Sciatic nerve (tissue), 2 donors: ENCODE data around the gene STRADA. TPM values are rescaled to one million over a fixed set of nuclear protein-coding genes. Genes with fewer than 3 reads are reported as not detected.

Source experiments
- ATAC-seq: fragments of 200-7000 bp; cut with Tn5 transposase; one replicate; pipeline ENCODE4 v1.9.1; 2020; ENCODE audit warnings: mild to moderate bottlenecking, moderate library complexity
- DNase-seq: peaks from one replicate; pipeline ENCODE4 v3.0.0-alpha.2; 2020; ENCODE audit warnings: low spot score
- intact Hi-C: fragments of 100-400 bp; cut with DNase I; formaldehyde crosslinking; loops from one replicate; pipeline ENCODE4 v1.14.2; 2022
- total RNA-seq: library from RNA; stranded (reverse); fragmentation: NEBNext Ultra II Directional; extraction: Animal tissue kit (Norgen Biotek cat#: 25700); gene quantifications from one replicate; pipeline ENCODE4 v1.2.1, GENCODE V29; 2021
- donor health status: DM: no; HTN: no; CAD: no.
- donor health status: DM: no; HTN: no; CAD: no.

The STRADA gene
- total RNA-seq, 1 donor from 2014 or later, result 54.3 TPM

DNA sequence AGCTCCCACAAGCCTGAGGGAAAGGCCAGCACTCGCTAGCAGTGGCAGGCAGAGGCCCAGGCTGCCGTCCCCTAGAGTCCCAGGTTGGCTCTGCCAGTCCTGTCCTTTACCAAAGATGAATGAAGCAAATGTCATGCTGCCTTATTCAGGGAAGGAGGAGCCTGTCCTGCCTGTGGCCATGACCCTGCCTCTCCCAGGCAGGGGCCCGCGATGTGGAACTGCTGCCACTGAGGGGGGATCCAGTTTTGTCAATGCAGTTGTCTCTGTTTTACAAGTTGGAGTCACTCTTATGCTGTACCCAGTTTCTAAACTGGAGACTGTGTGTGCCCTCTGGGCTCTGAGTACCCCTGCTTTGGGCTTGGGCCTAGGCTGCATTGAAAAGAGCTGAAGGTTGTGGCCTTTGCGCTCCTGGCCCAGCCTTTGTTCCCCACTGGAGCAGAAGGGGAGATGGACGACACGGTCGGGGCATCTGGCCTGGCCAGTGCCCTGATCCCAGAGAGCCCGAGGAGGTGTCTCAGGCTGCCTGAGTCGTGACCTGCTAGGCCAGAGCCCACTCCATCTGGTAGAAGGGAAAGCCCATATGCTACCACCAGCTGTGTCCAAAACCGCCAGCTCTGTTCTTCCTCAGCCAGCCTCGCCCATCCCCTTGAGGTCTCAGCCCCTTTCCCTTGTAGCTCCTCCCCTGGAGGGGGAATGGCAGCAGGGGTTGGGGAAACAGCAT is 47.2 kb downstream of the STRADA start:
- DNase-seq (peak; percentile 42), ATAC-seq (no peak)
- intact Hi-C loops, result no loop called here

- ATAC-seq (no peak), DNase-seq (peak; percentile 50)
- intact Hi-C loops, result no loop called here
These were observed 48.0 kb downstream of the STRADA start for GRCh38 chr17:63693411-63694113.

- ATAC-seq (no peak), DNase-seq (no peak)
- intact Hi-C loops, result no loop called here
These were observed 49.3 kb downstream of the STRADA start for GRCh38 chr17:63692195-63692816.

DNA sequence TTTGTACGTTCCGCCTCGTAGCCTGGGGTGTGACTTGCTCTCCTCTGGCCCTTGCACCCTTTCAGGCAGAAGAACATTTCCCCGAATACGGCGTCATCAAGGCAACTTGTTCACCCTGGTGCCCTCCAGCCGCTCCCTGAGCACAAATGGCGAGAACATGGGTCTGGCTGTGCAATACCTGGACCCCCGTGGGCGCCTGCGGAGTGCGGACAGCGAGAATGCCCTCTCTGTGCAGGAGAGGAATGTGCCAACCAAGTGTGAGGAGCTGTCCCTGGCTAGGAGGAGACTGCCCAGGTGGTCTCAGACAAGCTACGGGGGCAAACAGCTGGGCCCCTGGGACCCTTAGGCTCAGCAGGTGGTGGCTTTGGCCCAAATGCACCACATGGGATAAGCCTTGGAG is 52.1 kb downstream of the STRADA start:
- no peak for DNase-seq
- no peak for ATAC-seq
- intact Hi-C loops, result no loop called here

GRCh38 chr17:63688396-63689020 is 53.1 kb downstream of the STRADA start:
- intact Hi-C loops, result no loop called here
- DNase-seq, result no peak
- no peak for ATAC-seq

GRCh38 chr17:63686138-63686685 is 55.4 kb downstream of the STRADA start:
- intact Hi-C loops, result no loop called here
- DNase-seq, result no peak
- ATAC-seq, result no peak

DNA sequence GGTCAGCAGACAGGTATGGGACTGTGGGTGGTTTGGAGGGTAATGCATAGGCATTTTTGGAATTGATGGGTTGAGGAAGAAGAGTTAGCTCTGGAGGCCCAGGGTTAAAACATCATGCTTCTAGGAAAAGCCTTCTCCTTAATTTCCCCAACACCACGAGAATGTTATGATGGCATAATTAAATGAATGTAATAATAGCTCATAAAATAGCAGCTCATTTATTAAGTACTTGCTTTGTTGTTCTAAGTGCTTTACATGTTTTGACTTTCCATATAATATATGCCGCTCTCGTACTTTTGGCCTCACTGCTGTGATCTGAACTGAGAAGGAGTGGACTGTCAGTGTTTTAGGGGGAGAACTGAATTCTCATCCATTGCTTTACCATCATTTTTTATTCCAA is 56.0 kb downstream of the STRADA start:
- intact Hi-C loops, result no loop called here
- ATAC-seq (no peak), DNase-seq (no peak)

GRCh38 chr17:63685041-63685440 is 56.6 kb downstream of the STRADA start:
- DNase-seq, result no peak
- no peak for ATAC-seq
- intact Hi-C loops, result no loop called here

- intact Hi-C loops, result no loop called here
- DNase-seq (no peak), ATAC-seq (no peak)
These were observed 58.6 kb downstream of the STRADA start for GRCh38 chr17:63682981-63683380.

DNA sequence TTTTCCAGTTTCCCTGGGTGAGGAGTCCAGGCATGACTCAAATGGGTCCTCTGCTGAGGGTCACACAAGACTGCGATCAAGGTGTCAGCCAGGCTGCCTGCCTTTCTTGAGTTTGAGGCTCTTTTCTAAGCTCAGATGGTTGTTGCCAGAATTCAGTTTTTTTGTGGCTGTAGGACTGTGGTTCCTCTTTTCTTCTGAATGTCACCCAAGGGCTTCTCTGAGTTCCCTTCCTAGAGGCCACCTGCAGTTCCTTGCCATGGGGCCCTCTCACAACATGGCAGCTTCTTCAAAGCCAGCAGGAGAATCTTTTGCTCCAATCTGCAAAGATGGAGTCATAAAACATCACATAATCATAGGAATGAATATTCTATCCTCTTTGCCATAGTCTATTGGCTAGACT is 59.2 kb downstream of the STRADA start:
- ATAC-seq, result no peak

DNA sequence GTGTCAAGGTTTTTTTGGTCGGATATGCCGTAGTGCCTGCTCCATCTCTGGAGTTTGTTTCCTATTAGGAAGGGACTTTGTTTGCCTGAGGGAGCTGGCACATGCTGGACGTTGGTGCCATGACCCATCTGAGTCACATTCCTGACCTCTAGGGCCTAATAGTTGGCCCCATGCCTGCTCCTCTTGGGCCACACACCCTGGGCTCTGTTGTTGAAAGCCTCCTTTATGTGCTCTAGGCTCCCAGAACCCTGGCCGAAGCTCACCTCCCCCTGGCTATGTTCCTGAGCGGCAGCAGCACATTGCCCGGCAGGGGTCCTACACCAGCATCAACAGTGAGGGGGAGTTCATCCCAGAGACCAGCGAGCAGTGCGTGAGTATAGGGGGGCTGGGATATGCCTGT is 60.1 kb downstream of the STRADA start:
- intact Hi-C loops, result no loop called here
- ATAC-seq (peak; percentile 75), DNase-seq (no peak)

More for the DNA sequence above, 59.2 kb downstream of the STRADA start:
- no peak for DNase-seq
- intact Hi-C loops, result no loop called here

DNA sequence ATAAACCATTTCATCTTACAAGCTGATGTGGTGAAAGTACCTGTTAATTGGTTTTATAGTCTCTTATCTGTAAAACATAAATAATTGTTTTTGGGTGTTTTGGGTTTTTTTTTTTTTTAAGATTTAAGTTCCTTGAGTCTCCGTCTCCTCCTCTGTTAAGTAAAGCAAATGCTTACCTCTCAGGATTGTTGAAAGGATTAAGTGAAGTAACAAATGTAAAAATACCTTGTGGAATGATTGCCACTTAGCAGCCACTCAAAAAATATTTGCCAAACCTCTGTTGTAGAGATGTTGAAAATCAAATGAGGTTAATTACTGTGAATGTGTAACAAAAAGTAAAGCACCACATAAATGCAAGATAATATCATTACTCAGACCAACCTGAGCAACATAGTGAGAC is 60.9 kb downstream of the STRADA start:
- no peak for ATAC-seq
- intact Hi-C loops, result no loop called here
- no peak for DNase-seq

DNA sequence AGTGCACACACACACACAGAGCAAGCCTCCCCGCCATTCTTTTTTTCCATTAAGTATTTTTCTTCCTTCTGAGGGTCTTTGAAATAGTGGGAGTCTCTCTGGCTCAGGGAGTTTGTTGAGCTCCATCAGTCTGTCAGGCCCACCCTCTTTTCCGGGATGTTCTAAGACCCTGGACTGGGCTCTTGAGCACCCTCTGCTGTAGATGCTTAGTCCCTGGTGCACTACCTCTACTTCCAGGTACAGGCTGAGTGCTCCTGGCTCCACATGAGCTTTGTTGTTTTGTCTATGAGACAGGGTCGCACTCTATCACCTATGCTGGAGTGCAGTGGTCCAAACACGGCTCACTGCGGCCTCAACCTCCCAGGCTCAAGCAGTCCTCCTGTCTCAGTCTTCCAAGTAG is 62.4 kb downstream of the STRADA start:
- intact Hi-C loops, result no loop called here
- no peak for ATAC-seq

GRCh38 chr17:63676584-63676983 is 65.0 kb downstream of the STRADA start:
- ATAC-seq (no peak), DNase-seq (no peak)
- intact Hi-C loops, result no loop called here

More for the DNA sequence above, 62.4 kb downstream of the STRADA start:
- DNase-seq, result no peak

DNA sequence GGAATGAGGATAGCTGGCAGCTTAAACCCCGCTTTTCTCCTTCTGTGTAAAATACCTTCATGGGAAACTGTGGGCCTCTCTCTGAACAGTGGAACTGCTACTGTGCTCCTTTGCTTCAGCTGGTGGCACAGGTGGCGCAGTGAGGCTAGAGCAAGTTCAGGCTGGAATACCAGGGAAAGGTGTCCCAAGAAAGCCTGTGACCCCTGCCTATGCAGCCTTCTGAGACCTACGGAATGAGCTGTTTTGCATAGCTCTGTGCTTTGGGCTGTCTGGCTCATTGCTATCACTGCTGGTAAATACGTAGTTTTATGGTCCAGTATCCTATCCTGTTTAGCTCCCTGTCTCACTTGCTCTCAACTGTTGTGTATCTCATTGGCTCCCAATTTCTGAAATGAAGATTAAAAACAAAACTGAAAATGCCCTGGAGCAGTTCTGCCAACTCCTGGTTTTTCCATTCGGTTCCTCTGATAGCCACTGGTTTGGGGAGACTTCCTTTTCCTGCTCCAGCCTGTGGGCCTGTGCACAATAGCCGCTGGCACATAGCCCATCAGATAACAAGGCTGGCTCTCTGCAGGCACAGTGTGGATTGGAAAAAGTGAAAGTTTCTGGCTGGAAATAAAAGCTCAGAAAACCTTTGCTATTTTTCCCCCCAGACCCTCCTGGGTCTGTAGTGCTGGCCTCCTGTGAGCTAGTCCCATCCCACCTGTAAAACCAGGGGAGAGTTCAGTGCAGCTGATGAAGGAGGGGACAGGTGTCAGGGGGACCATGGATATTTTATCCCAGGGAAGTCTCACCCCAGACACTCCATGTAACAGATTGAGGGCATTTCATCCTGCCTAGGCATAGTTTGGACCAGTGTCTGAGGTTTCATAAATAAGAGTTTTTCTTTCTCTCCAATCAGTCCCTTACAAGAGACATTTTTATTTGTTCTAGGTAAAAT is 65.7 kb downstream of the STRADA start:
- ATAC-seq (peak; percentile 92), DNase-seq (peak; percentile 83)
- intact Hi-C loops, result no loop called here

DNA sequence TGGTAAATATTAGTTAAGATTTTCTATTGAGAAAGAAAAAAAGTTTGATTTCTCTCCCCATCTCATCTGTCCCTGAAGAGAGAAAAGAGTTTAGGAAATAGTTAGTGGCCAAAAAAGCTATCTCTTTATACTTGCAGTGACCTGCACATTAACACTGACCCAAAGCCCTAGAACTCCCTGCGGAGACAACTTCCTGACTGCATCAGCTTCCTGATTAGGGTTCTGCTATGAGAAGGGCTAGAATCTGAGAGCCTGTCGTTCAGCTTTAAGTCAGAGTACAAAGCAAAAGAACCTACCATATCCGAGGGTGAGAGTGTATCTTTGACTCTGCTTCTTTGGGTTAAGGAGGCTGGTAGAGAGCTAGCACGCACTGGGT is 66.4 kb downstream of the STRADA start:
- ATAC-seq (peak; percentile 69), DNase-seq (no peak)
- intact Hi-C loops, result no loop called here

GRCh38 chr17:63672856-63673255 is 68.7 kb downstream of the STRADA start:
- no peak for ATAC-seq

DNA sequence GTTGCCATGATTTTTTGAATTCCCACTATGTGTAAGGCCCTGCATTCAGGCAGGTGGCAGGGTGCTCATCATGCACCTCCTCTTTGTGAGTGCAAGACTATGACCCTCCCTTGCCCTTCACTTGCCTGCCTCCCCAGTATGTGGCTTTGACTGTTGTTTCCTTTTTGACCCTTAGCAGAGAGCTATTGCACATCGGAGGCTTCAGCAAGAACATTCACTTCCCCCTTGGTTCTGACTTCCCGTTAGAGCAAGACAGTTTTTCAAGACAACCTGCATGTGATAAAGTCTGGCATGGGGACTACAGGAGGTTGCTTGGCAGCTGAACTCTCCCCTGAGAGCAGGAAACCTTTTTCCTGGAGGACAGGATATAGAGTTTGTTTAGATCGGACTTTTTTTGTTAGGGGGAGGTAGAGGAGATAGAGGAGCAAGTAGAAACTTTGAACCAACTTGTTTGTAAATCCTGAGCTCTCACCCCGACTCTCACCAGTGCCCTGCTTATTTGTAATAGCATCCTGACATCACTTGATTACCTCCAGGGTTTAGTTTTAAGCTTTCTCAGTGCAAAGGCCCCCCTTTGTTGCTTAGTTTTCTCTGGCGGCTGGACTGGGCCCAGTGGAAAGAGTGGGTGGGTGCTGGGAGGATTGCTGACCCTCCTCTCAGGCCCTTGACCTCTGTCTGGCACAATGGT is 75.9 kb downstream of the STRADA start:
- peak; percentile 62 for ATAC-seq
- DNase-seq, result no peak
- intact Hi-C loops, result no loop called here

More at GRCh38 chr17:63672856-63673255, 68.7 kb downstream of the STRADA start:
- no peak for DNase-seq
- intact Hi-C loops, result no loop called here
